Peyer's patch (tissue), 4 donors: Measurements from ENCODE around the gene ZNF600.
"Not testable (repeated sequence)": the region's sequence is repeated elsewhere in the genome, so short reads cannot be mapped to it uniquely, and the experiment has no call there.

Experiments used
- POLR2A ChIP-seq, 2 donors: fragments of 450-650 bp; IDR thresholded peaks; one replicate each; pipeline ENCODE4 v1.5.1; 2017; ENCODE audit warnings: antibody characterized with exemption in 2 of 2, mild to moderate bottlenecking in 2 of 2, moderate library complexity in 2 of 2
- TF ChIP-seq, protein P1 (sequence below), 6 experiments: fragments of 450-650 bp in 4 of 6; fragments of 200-600 bp in 2 of 6; sonication (generic) in 1 of 6; IDR thresholded peaks; one replicate each; pipeline ENCODE4 v1.5.1; 2017 to 2019; ENCODE audit warnings: antibody characterized with exemption in 6 of 6, mild to moderate bottlenecking in 3 of 6, moderate library complexity in 1 of 6

- not testable (repeated sequence) for TF ChIP-seq POLR2A (IDR thresholded peaks at IDR 0.05)
- TF ChIP-seq, protein P1, sequence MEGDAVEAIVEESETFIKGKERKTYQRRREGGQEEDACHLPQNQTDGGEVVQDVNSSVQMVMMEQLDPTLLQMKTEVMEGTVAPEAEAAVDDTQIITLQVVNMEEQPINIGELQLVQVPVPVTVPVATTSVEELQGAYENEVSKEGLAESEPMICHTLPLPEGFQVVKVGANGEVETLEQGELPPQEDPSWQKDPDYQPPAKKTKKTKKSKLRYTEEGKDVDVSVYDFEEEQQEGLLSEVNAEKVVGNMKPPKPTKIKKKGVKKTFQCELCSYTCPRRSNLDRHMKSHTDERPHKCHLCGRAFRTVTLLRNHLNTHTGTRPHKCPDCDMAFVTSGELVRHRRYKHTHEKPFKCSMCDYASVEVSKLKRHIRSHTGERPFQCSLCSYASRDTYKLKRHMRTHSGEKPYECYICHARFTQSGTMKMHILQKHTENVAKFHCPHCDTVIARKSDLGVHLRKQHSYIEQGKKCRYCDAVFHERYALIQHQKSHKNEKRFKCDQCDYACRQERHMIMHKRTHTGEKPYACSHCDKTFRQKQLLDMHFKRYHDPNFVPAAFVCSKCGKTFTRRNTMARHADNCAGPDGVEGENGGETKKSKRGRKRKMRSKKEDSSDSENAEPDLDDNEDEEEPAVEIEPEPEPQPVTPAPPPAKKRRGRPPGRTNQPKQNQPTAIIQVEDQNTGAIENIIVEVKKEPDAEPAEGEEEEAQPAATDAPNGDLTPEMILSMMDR (IDR thresholded peaks at IDR 0.05) = not testable (repeated sequence)
These were observed 43.3 kb upstream of the ZNF600 start for GRCh38 chr19:52829866-52830265.
